Lower lobe of right lung (tissue), 2 donors: ENCODE measurements around the gene MAML3. TPM values are rescaled to one million over a fixed set of nuclear protein-coding genes. Genes with fewer than 3 reads are reported as not detected.

Experiments
- ATAC-seq, 2 donors: fragments of 200-7000 bp; cut with Tn5 transposase; one replicate each; pipeline ENCODE4 v1.9.1; 2020 to 2022; ENCODE audit warnings: mild to moderate bottlenecking in 2 of 2, moderate library complexity in 2 of 2
- DNase-seq: peaks from one replicate; pipeline ENCODE4 v3.0.0-alpha.2; 2020
- H3K27ac ChIP-seq: fragments of 200-600 bp; one replicate; pipeline ENCODE4 v1.8.0; 2022
- H3K27me3 ChIP-seq: fragments of 200-600 bp; one replicate; pipeline ENCODE4 v1.8.0; 2022; ENCODE audit warnings: low read depth
- H3K36me3 ChIP-seq: fragments of 200-600 bp; one replicate; pipeline ENCODE4 v1.8.0; 2022; ENCODE audit warnings: mild to moderate bottlenecking
- H3K4me1 ChIP-seq: fragments of 200-600 bp; one replicate; pipeline ENCODE4 v1.8.0; 2022
- H3K4me3 ChIP-seq: fragments of 200-600 bp; one replicate; pipeline ENCODE4 v1.8.0; 2022; ENCODE audit warnings: mild to moderate bottlenecking
- H3K9me3 ChIP-seq: fragments of 200-600 bp; one replicate; pipeline ENCODE4 v1.8.0; 2022
- intact Hi-C: fragments of 100-400 bp; cut with DNase I; formaldehyde crosslinking; loops from one replicate; pipeline ENCODE4 v1.11.0; 2022
- total RNA-seq: library from RNA; stranded (reverse); fragmentation: NEBNext Ultra II Directional; extraction: Animal tissue kit (Norgen Biotek cat#: 25700); gene quantifications from one replicate; pipeline ENCODE4 v1.2.1, GENCODE V29; 2021
- TF ChIP-seq, protein P1 (sequence below): fragments of 200-600 bp; IDR thresholded peaks from one replicate; pipeline ENCODE4 v1.8.0; 2022; ENCODE audit warnings: antibody characterized with exemption, mild to moderate bottlenecking
- donor health status: DM: no; HTN: yes; CAD: no; lungs with severe emphysema.

The MAML3 gene
- total RNA-seq, 1 donor from 2014 or later: 12.5 TPM

DNA sequence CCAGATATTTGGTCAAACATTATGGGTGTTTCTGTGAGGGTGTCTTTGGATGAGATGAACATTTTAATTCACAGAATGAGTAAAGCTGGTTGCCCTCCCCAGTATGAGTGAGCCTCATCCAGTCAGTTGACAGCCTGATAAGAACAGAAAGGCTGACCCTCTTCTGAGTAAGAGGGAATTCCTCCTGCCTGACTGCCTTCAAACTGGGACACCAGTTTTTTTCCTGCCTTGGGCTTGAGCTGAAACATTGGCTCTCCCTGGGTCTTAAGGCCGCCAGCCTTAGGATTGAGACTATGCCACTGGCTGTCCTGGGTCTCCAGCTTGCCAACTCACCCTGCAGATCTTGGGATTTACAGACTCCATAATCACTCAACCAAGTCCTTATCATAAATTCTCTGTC, 14.5 kb upstream of the MAML3 start:
- ATAC-seq (no peak), DNase-seq (no peak)
- H3K9me3 ChIP-seq: no peaks in the 10 kb centered on the region
- H3K4me3 ChIP-seq: no peak overlapping the region
- H3K4me1 ChIP-seq: no peaks in the 10 kb centered on the region
- intact Hi-C loops: no loop called here
- TF ChIP-seq, protein P1, sequence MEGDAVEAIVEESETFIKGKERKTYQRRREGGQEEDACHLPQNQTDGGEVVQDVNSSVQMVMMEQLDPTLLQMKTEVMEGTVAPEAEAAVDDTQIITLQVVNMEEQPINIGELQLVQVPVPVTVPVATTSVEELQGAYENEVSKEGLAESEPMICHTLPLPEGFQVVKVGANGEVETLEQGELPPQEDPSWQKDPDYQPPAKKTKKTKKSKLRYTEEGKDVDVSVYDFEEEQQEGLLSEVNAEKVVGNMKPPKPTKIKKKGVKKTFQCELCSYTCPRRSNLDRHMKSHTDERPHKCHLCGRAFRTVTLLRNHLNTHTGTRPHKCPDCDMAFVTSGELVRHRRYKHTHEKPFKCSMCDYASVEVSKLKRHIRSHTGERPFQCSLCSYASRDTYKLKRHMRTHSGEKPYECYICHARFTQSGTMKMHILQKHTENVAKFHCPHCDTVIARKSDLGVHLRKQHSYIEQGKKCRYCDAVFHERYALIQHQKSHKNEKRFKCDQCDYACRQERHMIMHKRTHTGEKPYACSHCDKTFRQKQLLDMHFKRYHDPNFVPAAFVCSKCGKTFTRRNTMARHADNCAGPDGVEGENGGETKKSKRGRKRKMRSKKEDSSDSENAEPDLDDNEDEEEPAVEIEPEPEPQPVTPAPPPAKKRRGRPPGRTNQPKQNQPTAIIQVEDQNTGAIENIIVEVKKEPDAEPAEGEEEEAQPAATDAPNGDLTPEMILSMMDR: no peak
- H3K36me3 ChIP-seq: no peaks in the 10 kb centered on the region
- no peaks in the 10 kb centered on the region for H3K27me3 ChIP-seq
- H3K27ac ChIP-seq: no peak overlapping the region

DNA sequence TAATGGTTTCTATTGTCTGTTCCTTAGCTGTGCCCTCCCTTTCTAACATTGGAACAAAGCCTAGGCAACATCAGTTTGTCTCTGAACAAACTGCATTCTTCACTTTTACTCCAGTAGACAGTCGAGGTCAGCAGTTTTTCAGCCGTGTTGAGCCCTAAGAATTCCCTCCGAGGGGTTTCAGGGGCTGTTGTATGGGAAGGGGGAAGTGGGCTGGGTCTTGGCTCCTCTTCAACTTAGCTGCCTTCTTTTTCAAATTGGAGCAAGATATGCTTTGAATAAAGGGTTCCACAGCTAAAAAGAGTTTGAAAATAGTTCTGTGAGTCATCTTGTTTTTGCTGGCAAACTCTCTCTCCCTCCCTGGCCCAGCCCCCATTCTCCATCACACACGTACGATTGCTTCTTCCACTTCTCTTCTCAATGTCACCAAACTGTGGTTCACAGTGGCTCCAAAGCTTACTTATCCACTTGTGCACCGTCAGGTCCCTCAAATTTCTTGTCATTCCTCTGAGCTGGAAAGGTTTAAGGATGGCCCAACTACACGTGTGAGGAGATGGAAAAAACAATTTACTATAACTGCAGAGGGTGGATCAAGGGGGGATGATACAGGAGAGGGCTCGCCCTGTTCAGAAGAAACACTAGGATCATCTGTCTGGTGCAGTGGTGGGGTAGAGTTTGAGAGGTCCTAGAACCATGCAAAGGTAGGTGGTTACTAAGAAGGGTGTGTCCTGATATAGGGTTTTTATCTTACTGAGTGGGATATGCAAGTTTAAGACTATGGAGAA, 9.2 kb upstream of the MAML3 start:
- Histone ChIP-seq H3K4me3 (no peak overlapping the region), H3K27ac (no peak overlapping the region)
- intact Hi-C loops: no loop called here

DNA sequence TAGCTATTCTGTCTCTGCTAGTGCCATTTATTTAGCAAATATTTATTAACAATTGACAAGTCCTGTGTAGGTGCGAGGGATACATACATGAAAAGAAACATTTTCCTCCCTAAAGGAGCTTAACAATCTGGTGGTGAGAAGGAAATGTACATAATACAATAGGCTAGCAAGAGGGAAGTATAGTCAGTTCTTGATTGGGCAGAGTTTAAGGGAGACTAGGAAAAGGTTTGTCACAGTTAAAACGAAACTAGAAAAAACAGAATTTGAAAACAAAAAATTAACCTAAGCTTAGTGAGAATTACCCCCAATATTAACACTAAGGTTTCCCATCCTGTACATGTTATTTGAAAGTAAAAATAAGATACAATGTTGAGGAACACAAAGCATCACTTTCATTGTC, 8.6 kb upstream of the MAML3 start:
- H3K9me3 ChIP-seq: no peaks in the 10 kb centered on the region
- H3K4me3 ChIP-seq: no peak overlapping the region
- DNase-seq: no peak
- H3K27ac ChIP-seq: no peak overlapping the region
- no peaks in the 10 kb centered on the region for H3K27me3 ChIP-seq
- H3K4me1 ChIP-seq: no peaks in the 10 kb centered on the region
- intact Hi-C loops: no loop called here
- ATAC-seq: no peak
- TF ChIP-seq, protein P1: no peak
- H3K36me3 ChIP-seq: no peaks in the 10 kb centered on the region

More for the DNA sequence above, 9.2 kb upstream of the MAML3 start:
- Histone ChIP-seq H3K27me3 (no peaks in the 10 kb centered on the region), H3K36me3 (no peaks in the 10 kb centered on the region), H3K4me1 (no peaks in the 10 kb centered on the region), H3K9me3 (no peaks in the 10 kb centered on the region)
- no peak for DNase-seq
- no peak for ATAC-seq
- TF ChIP-seq, protein P1: no peak

GRCh38 chr4:140158365-140159030, 4.5 kb upstream of the MAML3 start:
- Histone ChIP-seq H3K4me3 (no peak overlapping the region), H3K4me1 (peaks cover 6% of the 10 kb centered on the region), H3K36me3 (no peaks in the 10 kb centered on the region), H3K9me3 (no peaks in the 10 kb centered on the region), H3K27ac (no peak overlapping the region), H3K27me3 (no peaks in the 10 kb centered on the region)
- ATAC-seq (peak; percentile 53 to 55), DNase-seq (no peak)
- intact Hi-C loops: loop anchor here (10.0 kb wide), 1 partner anchor 86 kb away; no protein-coding TSS in a partner anchor
- TF ChIP-seq, protein P1: no peak

DNA sequence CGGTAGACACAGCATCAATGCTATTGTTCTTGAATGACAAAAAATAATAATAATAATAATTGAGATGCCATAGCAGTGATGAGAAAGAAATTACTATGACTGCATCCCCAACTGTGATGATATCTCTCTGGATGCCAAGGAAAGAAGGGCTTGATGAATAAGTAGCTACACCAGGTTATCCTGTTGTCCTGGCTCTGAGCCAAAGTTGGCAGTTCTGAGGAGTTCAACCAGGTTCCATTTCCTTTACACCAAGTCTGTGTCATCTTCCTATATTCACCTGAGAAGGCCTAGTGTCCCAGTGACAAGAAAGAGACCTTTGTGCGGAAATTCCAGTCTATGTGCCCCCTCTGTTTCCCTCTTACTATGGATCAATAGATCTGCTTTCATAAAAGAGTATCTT, 3.4 kb upstream of the MAML3 start:
- intact Hi-C loops: loop anchor here (10.0 kb wide), 1 partner anchor 87 kb away; no protein-coding TSS in a partner anchor
- H3K36me3 ChIP-seq: no peaks in the 10 kb centered on the region
- no peaks in the 10 kb centered on the region for H3K9me3 ChIP-seq
- H3K27ac ChIP-seq: no peak overlapping the region
- H3K27me3 ChIP-seq: no peaks in the 10 kb centered on the region
- H3K4me3 ChIP-seq: no peak overlapping the region
- DNase-seq: no peak
- no peak for ATAC-seq
- TF ChIP-seq, protein P1: no peak
- H3K4me1 ChIP-seq: peaks cover 6% of the 10 kb centered on the region
